Motor neuron (in vitro differentiated cells): Measurements from ENCODE around the gene AP3S1. TPM values are rescaled to one million over a fixed set of nuclear protein-coding genes. Genes with fewer than 3 reads are reported as not detected.

ENCODE experiments used
- ATAC-seq, 8 experiments: fragments of 200-7000 bp; cut with Tn5 transposase; replicated peaks in 6 of 8; 2 replicates each; pipeline ENCODE4 v1.8.0; 2021; ENCODE audit warnings: mild to moderate bottlenecking in 8 of 8, moderate library complexity in 8 of 8
- H3K27ac ChIP-seq, 2 donors: fragments of 250-450 bp; sonication (Bioruptor Pico); 2 replicates each; pipeline ENCODE4 v1.9.0; 2021; ENCODE audit warnings: antibody characterized with exemption in 2 of 2, mild to moderate bottlenecking in 2 of 2, moderate library complexity in 1 of 2
- H3K4me1 ChIP-seq, 2 donors: fragments of 250-450 bp; sonication (Bioruptor Pico); replicated peaks in 1 of 2; 2 replicates each; pipeline ENCODE4 v1.6.1; 2021; ENCODE audit warnings: antibody characterized with exemption in 2 of 2, mild to moderate bottlenecking in 2 of 2, moderate library complexity in 1 of 2
- H3K4me3 ChIP-seq, 5 donors: fragments of 250-450 bp; sonication (Bioruptor Pico); 2 replicates each; pipeline ENCODE4 v1.9.0; 2021; ENCODE audit warnings: antibody characterized with exemption in 5 of 5, mild to moderate bottlenecking in 5 of 5, moderate library complexity in 4 of 5
- WGBS, 10 experiments: fragments of 450-650 bp; shearing (Covaris generic); methylation state at CpG; one replicate each; pipeline ENCODE4 v1.0.0; 2022; 5-methylcytosine and 5-hydroxymethylcytosine counted together
- in situ Hi-C, 9 experiments: fragments of 400-800 bp; cut with MboI; loops; one replicate each; pipeline ENCODE4 v1.15.0; 2021; ENCODE audit warnings: low sequenced_read_pairs in 9 of 9, low pct_unique_long_range_greater_than_20kb in 2 of 9; ENCODE audit not compliant: unreplicated experiment in 9 of 9
- total RNA-seq, 8 experiments: library from RNA; unstranded; fragments of 300-600 nt; gene quantifications; 2 replicates each; pipeline versions ENCODE4 v1.2.3 to v1.2.4, GENCODE V29; 2022

AP3S1 gene
- total RNA-seq, 8 experiments from 2014 or later, result 35.4 to 92.3 (median 59.6) TPM

- ATAC-seq, result no peak
- no peak overlapping the region for H3K27ac ChIP-seq
- WGBS, 10 experiments, result 72 to 100% (median 87%) methylated on average over 2 to 4 of the region's 4 CpGs; no CpG with 5 or more reads in 2 of the 10 experiments
- in situ Hi-C loops, result loop anchor here in 3 of 9 experiments (10.0 to 25.0 kb wide), 2 partner anchors 191 to 523 kb away; no protein-coding TSS in a partner anchor
- peaks cover 7 to 13% of the 10 kb centered on the region in 2 donors for H3K4me1 ChIP-seq
- H3K4me3 ChIP-seq, result no peak overlapping the region
Measured at GRCh38 chr5:115835481-115835880, 6.3 kb upstream of the AP3S1 start.

GRCh38 chr5:115838885-115839518, 2.7 kb upstream of the AP3S1 start:
- Histone ChIP-seq H3K4me1 (peaks cover 17 to 18% of the 10 kb centered on the region in 2 donors), H3K4me3 (peak overlapping the region in 1 of 5 donors; percentile 1), H3K27ac (no peak overlapping the region)
- 22 to 72% (median 55%) methylated on average over 3 to 9 of the region's 10 CpGs for WGBS, 10 experiments
- no peak for ATAC-seq
- in situ Hi-C loops, result loop anchor here in 3 of 9 experiments (10.0 to 25.0 kb wide), 2 partner anchors 194 to 527 kb away; no protein-coding TSS in a partner anchor

- in situ Hi-C loops, result loop anchor here in 2 of 9 experiments (25.0 kb wide), 1 partner anchor 529 kb away; no protein-coding TSS in a partner anchor
Measured at GRCh38 chr5:115840873-115841272, 862 bp upstream of the AP3S1 start.

GRCh38 chr5:115842089-115842935, 577 bp downstream of the AP3S1 start:
- ATAC-seq, result peak; percentile 41 to 84 (median 80)
- Histone ChIP-seq H3K4me1 (peaks cover 18 to 22% of the 10 kb centered on the region in 2 donors), H3K4me3 (peak overlapping the region; percentile 60 to 85 (median 75)), H3K27ac (peak overlapping the region; percentile 88 to 92)
- WGBS, 10 experiments, result 0 to 20% (median 3%) methylated on average over 1 to 12 of the region's 68 CpGs; no CpG with 5 or more reads in 1 of the 10 experiments
- in situ Hi-C loops, result loop anchor here in 2 of 9 experiments (25.0 kb wide), 1 partner anchor 530 kb away; no protein-coding TSS in a partner anchor

More at GRCh38 chr5:115840873-115841272, 862 bp upstream of the AP3S1 start:
- Histone ChIP-seq H3K4me1 (peaks cover 18 to 22% of the 10 kb centered on the region in 2 donors), H3K27ac (peak overlapping the region; percentile 88 to 92), H3K4me3 (peak overlapping the region; percentile 60 to 85 (median 75))
- 0 to 20% (median 0%) methylated on average over 1 to 4 of the region's 5 CpGs; no CpG with 5 or more reads in 3 of the 10 experiments for WGBS, 10 experiments
- no peak for ATAC-seq

- no peak for ATAC-seq
- in situ Hi-C loops, result loop anchor here in 2 of 9 experiments (25.0 kb wide), 1 partner anchor 531 kb away; no protein-coding TSS in a partner anchor
Measured at GRCh38 chr5:115842952-115843351, 1.2 kb downstream of the AP3S1 start.

GRCh38 chr5:115843444-115844130, 1.9 kb downstream of the AP3S1 start:
- peaks cover 17 to 21% of the 10 kb centered on the region in 2 donors for H3K4me1 ChIP-seq
- H3K4me3 ChIP-seq, result peak overlapping the region in 1 of 5 donors; percentile 75
- in situ Hi-C loops, result loop anchor here in 2 of 9 experiments (25.0 kb wide), 1 partner anchor 531 kb away; no protein-coding TSS in a partner anchor
- no peak for ATAC-seq
- no peak overlapping the region for H3K27ac ChIP-seq
- 25 to 100% (median 82%) methylated on average over 1 to 6 of the region's 6 CpGs for WGBS, 10 experiments

More at GRCh38 chr5:115842952-115843351, 1.2 kb downstream of the AP3S1 start:
- WGBS, 10 experiments, result 0 to 44% (median 11%) methylated on average over 1 to 3 of the region's 3 CpGs; no CpG with 5 or more reads in 1 of the 10 experiments
- Histone ChIP-seq H3K4me3 (peak overlapping the region; percentile 60 to 85 (median 75)), H3K27ac (no peak overlapping the region), H3K4me1 (peaks cover 18 to 22% of the 10 kb centered on the region in 2 donors)

GRCh38 chr5:115844321-115844817, 2.6 kb downstream of the AP3S1 start:
- WGBS, 10 experiments, result 10 to 89% (median 74%) methylated on average over 1 to 7 of the region's 7 CpGs; no CpG with 5 or more reads in 1 of the 10 experiments
- H3K4me1 ChIP-seq, result peaks cover 15 to 18% of the 10 kb centered on the region in 2 donors
- no peak for ATAC-seq
- H3K27ac ChIP-seq, result no peak overlapping the region
- peak overlapping the region in 1 of 5 donors; percentile 5 for H3K4me3 ChIP-seq
- in situ Hi-C loops, result loop anchor here in 2 of 9 experiments (25.0 kb wide), 1 partner anchor 532 kb away; no protein-coding TSS in a partner anchor

- in situ Hi-C loops, result loop anchor here in 2 of 9 experiments (25.0 kb wide), 1 partner anchor 535 kb away; no protein-coding TSS in a partner anchor
- no peak overlapping the region for H3K27ac ChIP-seq
- no peak overlapping the region for H3K4me3 ChIP-seq
- peaks cover 13 to 18% of the 10 kb centered on the region in 2 donors for H3K4me1 ChIP-seq
- ATAC-seq, result no peak
- WGBS, 10 experiments, result 82 to 97% (median 93%) methylated on average over 2 to 7 of the region's 7 CpGs; no CpG with 5 or more reads in 2 of the 10 experiments
Measured at GRCh38 chr5:115847290-115847689, 5.6 kb downstream of the AP3S1 start.

GRCh38 chr5:115849258-115849798, 7.6 kb downstream of the AP3S1 start:
- no peak overlapping the region for H3K27ac ChIP-seq
- peaks cover 3 to 11% of the 10 kb centered on the region in 2 donors for H3K4me1 ChIP-seq
- H3K4me3 ChIP-seq, result no peak overlapping the region
- in situ Hi-C loops, result loop anchor here in 2 of 9 experiments (25.0 kb wide), 1 partner anchor 537 kb away; no protein-coding TSS in a partner anchor
- ATAC-seq, result no peak
- WGBS, 10 experiments, result 88 to 100% (median 95%) methylated on average over 1 to 3 of the region's 3 CpGs; no CpG with 5 or more reads in 1 of the 10 experiments

- Histone ChIP-seq H3K27ac (no peak overlapping the region), H3K4me1 (peaks cover 3 to 10% of the 10 kb centered on the region in 2 donors), H3K4me3 (no peak overlapping the region)
- ATAC-seq, result peak in 3 of 8 experiments; percentile 27 to 88 (median 52)
- 40 to 68% (median 60%) methylated on average over 1 to 4 of the region's 4 CpGs; no CpG with 5 or more reads in 1 of the 10 experiments for WGBS, 10 experiments
- in situ Hi-C loops, result no loop called here
Measured at GRCh38 chr5:115850744-115851416, 9.1 kb downstream of the AP3S1 start.

- Histone ChIP-seq H3K4me3 (no peak overlapping the region), H3K27ac (no peak overlapping the region), H3K4me1 (peaks cover 3 to 10% of the 10 kb centered on the region in 2 donors)
- in situ Hi-C loops, result no loop called here
- no peak for ATAC-seq
- WGBS, 10 experiments, result 90 to 100% (median 96%) methylated on average over 1 to 3 of the region's 3 CpGs; no CpG with 5 or more reads in 1 of the 10 experiments
Measured at GRCh38 chr5:115854139-115854538, 12.4 kb downstream of the AP3S1 start.
